ENCODE measurements around the gene CHN1.
A peak's percentile ranks its signal among the peaks of the same experiment; 100 is the strongest.

CHN1 gene

GRCh38 chr2:174918886-174919526 lies 86.2 kb downstream of the CHN1 start:
- Histone ChIP-seq H3K4me3 (ENCODE audit: insufficient read depth in 1 of 2, low read depth in 1 of 2, low read length in 2 of 2) (no peak overlapping the region), H4K91ac (ENCODE audit: low read length) (no peak overlapping the region), H3K4ac (ENCODE audit: low read depth in 1 of 2, low read length in 2 of 2) (peak overlapping the region in 1 of 2 experiments; percentile 13), H2AK5ac (ENCODE audit: low read length, severe bottlenecking) (no peak overlapping the region), H3K27me3 (ENCODE audit: control insufficient read depth in 1 of 2, insufficient read depth in 1 of 2, low read length in 2 of 2) (no peaks in the 10 kb centered on the region), H3K23ac (ENCODE audit: low read length in 2 of 2) (no peak overlapping the region), H2AFZ (ENCODE audit: low read depth, low read length) (no peak overlapping the region), H2BK120ac (ENCODE audit: low read depth, low read length) (no peak overlapping the region), H3K18ac (ENCODE audit: low read depth in 1 of 2, low read length in 2 of 2) (no peak overlapping the region), H3K4me2 (ENCODE audit: low read length, poor library complexity, severe bottlenecking) (no peak overlapping the region), H3K27ac (ENCODE audit: low read length, poor library complexity, severe bottlenecking) (no peak overlapping the region), H3K79me1 (replicated peaks; ENCODE audit: low read length, poor library complexity, severe bottlenecking) (no peaks in the 10 kb centered on the region), H3K36me3 (ENCODE audit: control insufficient read depth in 1 of 2, insufficient read depth in 2 of 2, low read depth in 1 of 2, low read length in 2 of 2) (no peaks in the 10 kb centered on the region), H3K14ac (ENCODE audit: low read length in 2 of 2) (no peak overlapping the region), H2BK5ac (ENCODE audit: low read depth, low read length, poor library complexity, severe bottlenecking) (no peak overlapping the region), H4K8ac (ENCODE audit: low read length) (no peak overlapping the region), H2BK15ac (ENCODE audit: low read depth, poor library complexity, severe bottlenecking) (no peak overlapping the region), H3K4me1 (ENCODE audit: control insufficient read depth, insufficient read depth, low read depth, low read length) (no peaks in the 10 kb centered on the region), H2BK12ac (ENCODE audit: low read length in 2 of 2) (no peak overlapping the region), H3K9ac (ENCODE audit: low read length) (no peak overlapping the region), H3K9me3 (ENCODE audit: control insufficient read depth, low read length) (no peaks in the 10 kb centered on the region)
- DNase-seq, result no peak
- no CpG with 5 or more reads among the region's 1 CpG for WGBS

- H3K23ac ChIP-seq (ENCODE audit: low read length in 2 of 2), result no peak overlapping the region
- no peak overlapping the region for H2BK12ac ChIP-seq (ENCODE audit: low read length in 2 of 2)
- no peak overlapping the region for H4K8ac ChIP-seq (ENCODE audit: low read length)
- no peak overlapping the region for H3K9ac ChIP-seq (ENCODE audit: low read length)
- H3K14ac ChIP-seq (ENCODE audit: low read length in 2 of 2), result no peak overlapping the region
- 100% methylated on average over 2 of the region's 4 CpGs for WGBS
- no peak overlapping the region for H2BK5ac ChIP-seq (ENCODE audit: low read depth, low read length, poor library complexity, severe bottlenecking)
- H3K36me3 ChIP-seq (ENCODE audit: control insufficient read depth in 1 of 2, insufficient read depth in 2 of 2, low read depth in 1 of 2, low read length in 2 of 2), result no peaks in the 10 kb centered on the region
- DNase-seq, result no peak
- H3K18ac ChIP-seq (ENCODE audit: low read depth in 1 of 2, low read length in 2 of 2), result no peak overlapping the region
- no peak overlapping the region for H2BK15ac ChIP-seq (ENCODE audit: low read depth, poor library complexity, severe bottlenecking)
- no peak overlapping the region for H3K4me3 ChIP-seq (ENCODE audit: insufficient read depth in 1 of 2, low read depth in 1 of 2, low read length in 2 of 2)
- H3K27me3 ChIP-seq (ENCODE audit: control insufficient read depth in 1 of 2, insufficient read depth in 1 of 2, low read length in 2 of 2), result no peaks in the 10 kb centered on the region
- H4K91ac ChIP-seq (ENCODE audit: low read length), result no peak overlapping the region
- H2AK5ac ChIP-seq (ENCODE audit: low read length, severe bottlenecking), result no peak overlapping the region
- no peak overlapping the region for H2AFZ ChIP-seq (ENCODE audit: low read depth, low read length)
- no peak overlapping the region for H3K4ac ChIP-seq (ENCODE audit: low read depth in 1 of 2, low read length in 2 of 2)
- no peak overlapping the region for H3K27ac ChIP-seq (ENCODE audit: low read length, poor library complexity, severe bottlenecking)
- no peaks in the 10 kb centered on the region for H3K79me1 ChIP-seq (replicated peaks; ENCODE audit: low read length, poor library complexity, severe bottlenecking)
- no peak overlapping the region for H3K4me2 ChIP-seq (ENCODE audit: low read length, poor library complexity, severe bottlenecking)
- no peak overlapping the region for H2BK120ac ChIP-seq (ENCODE audit: low read depth, low read length)
- H3K9me3 ChIP-seq (ENCODE audit: control insufficient read depth, low read length), result no peaks in the 10 kb centered on the region
- H3K4me1 ChIP-seq (ENCODE audit: control insufficient read depth, insufficient read depth, low read depth, low read length), result no peaks in the 10 kb centered on the region
These were observed 88.8 kb downstream of the CHN1 start for GRCh38 chr2:174916270-174916930.

GRCh38 chr2:174914853-174915760 lies 90.1 kb downstream of the CHN1 start:
- Histone ChIP-seq H2BK12ac (ENCODE audit: low read length in 2 of 2) (no peak overlapping the region), H3K18ac (ENCODE audit: low read depth in 1 of 2, low read length in 2 of 2) (no peak overlapping the region), H3K36me3 (ENCODE audit: control insufficient read depth in 1 of 2, insufficient read depth in 2 of 2, low read depth in 1 of 2, low read length in 2 of 2) (no peaks in the 10 kb centered on the region), H4K91ac (ENCODE audit: low read length) (no peak overlapping the region), H2BK15ac (ENCODE audit: low read depth, poor library complexity, severe bottlenecking) (no peak overlapping the region), H4K8ac (ENCODE audit: low read length) (no peak overlapping the region), H2AFZ (ENCODE audit: low read depth, low read length) (no peak overlapping the region), H3K9me3 (ENCODE audit: control insufficient read depth, low read length) (no peaks in the 10 kb centered on the region), H3K14ac (ENCODE audit: low read length in 2 of 2) (no peak overlapping the region), H2AK5ac (ENCODE audit: low read length, severe bottlenecking) (no peak overlapping the region), H3K27ac (ENCODE audit: low read length, poor library complexity, severe bottlenecking) (no peak overlapping the region), H3K4me3 (ENCODE audit: insufficient read depth in 1 of 2, low read depth in 1 of 2, low read length in 2 of 2) (no peak overlapping the region), H3K4me1 (ENCODE audit: control insufficient read depth, insufficient read depth, low read depth, low read length) (no peaks in the 10 kb centered on the region), H3K27me3 (ENCODE audit: control insufficient read depth in 1 of 2, insufficient read depth in 1 of 2, low read length in 2 of 2) (no peaks in the 10 kb centered on the region), H3K4me2 (ENCODE audit: low read length, poor library complexity, severe bottlenecking) (no peak overlapping the region), H3K79me1 (replicated peaks; ENCODE audit: low read length, poor library complexity, severe bottlenecking) (no peaks in the 10 kb centered on the region), H2BK120ac (ENCODE audit: low read depth, low read length) (no peak overlapping the region), H3K23ac (ENCODE audit: low read length in 2 of 2) (no peak overlapping the region), H3K4ac (ENCODE audit: low read depth in 1 of 2, low read length in 2 of 2) (no peak overlapping the region), H2BK5ac (ENCODE audit: low read depth, low read length, poor library complexity, severe bottlenecking) (no peak overlapping the region), H3K9ac (ENCODE audit: low read length) (no peak overlapping the region)
- no peak for DNase-seq
- 97% methylated on average over 6 of the region's 7 CpGs for whole genome bisulfite sequencing

GRCh38 chr2:174908284-174908683 lies 96.9 kb downstream of the CHN1 start:
- H3K27me3 ChIP-seq (ENCODE audit: control insufficient read depth in 1 of 2, insufficient read depth in 1 of 2, low read length in 2 of 2), result no peaks in the 10 kb centered on the region
- H3K79me1 ChIP-seq (replicated peaks; ENCODE audit: low read length, poor library complexity, severe bottlenecking), result no peaks in the 10 kb centered on the region
- no peak overlapping the region for H3K4me3 ChIP-seq (ENCODE audit: insufficient read depth in 1 of 2, low read depth in 1 of 2, low read length in 2 of 2)
- no peaks in the 10 kb centered on the region for H3K9me3 ChIP-seq (ENCODE audit: control insufficient read depth, low read length)
- no peak overlapping the region for H2AFZ ChIP-seq (ENCODE audit: low read depth, low read length)
- 96% methylated on average over 3 of the region's 3 CpGs for WGBS
- no peak overlapping the region for H3K14ac ChIP-seq (ENCODE audit: low read length in 2 of 2)
- H2BK5ac ChIP-seq (ENCODE audit: low read depth, low read length, poor library complexity, severe bottlenecking), result no peak overlapping the region
- H2BK120ac ChIP-seq (ENCODE audit: low read depth, low read length), result no peak overlapping the region
- H3K18ac ChIP-seq (ENCODE audit: low read depth in 1 of 2, low read length in 2 of 2), result no peak overlapping the region
- H3K4ac ChIP-seq (ENCODE audit: low read depth in 1 of 2, low read length in 2 of 2), result no peak overlapping the region
- no peaks in the 10 kb centered on the region for H3K36me3 ChIP-seq (ENCODE audit: control insufficient read depth in 1 of 2, insufficient read depth in 2 of 2, low read depth in 1 of 2, low read length in 2 of 2)
- no peak overlapping the region for H3K9ac ChIP-seq (ENCODE audit: low read length)
- DNase-seq, result no peak
- H4K8ac ChIP-seq (ENCODE audit: low read length), result no peak overlapping the region
- H2BK12ac ChIP-seq (ENCODE audit: low read length in 2 of 2), result no peak overlapping the region
- H3K4me2 ChIP-seq (ENCODE audit: low read length, poor library complexity, severe bottlenecking), result no peak overlapping the region
- H2BK15ac ChIP-seq (ENCODE audit: low read depth, poor library complexity, severe bottlenecking), result no peak overlapping the region
- H3K23ac ChIP-seq (ENCODE audit: low read length in 2 of 2), result no peak overlapping the region
- H2AK5ac ChIP-seq (ENCODE audit: low read length, severe bottlenecking), result no peak overlapping the region
- no peaks in the 10 kb centered on the region for H3K4me1 ChIP-seq (ENCODE audit: control insufficient read depth, insufficient read depth, low read depth, low read length)
- no peak overlapping the region for H3K27ac ChIP-seq (ENCODE audit: low read length, poor library complexity, severe bottlenecking)
- H4K91ac ChIP-seq (ENCODE audit: low read length), result no peak overlapping the region
